GM12878 (cell line): ENCODE measurements around the gene ART3. TPM values are rescaled to one million over a fixed set of nuclear protein-coding genes. Genes with fewer than 3 reads are reported as not detected.
A peak's percentile ranks its signal among the peaks of the same experiment; 100 is the strongest.

ENCODE experiments used
- BCL3 ChIP-seq: IDR thresholded peaks from 2 replicates; pipeline ENCODE4 v1.6.1; 2011; ENCODE audit warnings: borderline replicate concordance, low read depth, mild to moderate bottlenecking, moderate library complexity, low read length; ENCODE audit not compliant: insufficient read depth, poor library complexity, severe bottlenecking
- BHLHE40 ChIP-seq, 2 experiments: fragments of 450-650 bp in 1 of 2; IDR thresholded peaks; 2 replicates each; pipeline ENCODE4 v1.6.1; 2011 to 2017; ENCODE audit warnings: low read depth in 2 of 2, borderline replicate concordance in 1 of 2, improper control_type of control experiment in 1 of 2, low read length in 1 of 2, mild to moderate bottlenecking in 1 of 2
- IKZF2 ChIP-seq, 2 experiments: fragments of 450-650 bp; IDR thresholded peaks; 2 replicates each; pipeline ENCODE4 v1.6.1; 2017; ENCODE audit warnings: mild to moderate bottlenecking in 2 of 2, moderate library complexity in 2 of 2
- IRF4 ChIP-seq: IDR thresholded peaks from 2 replicates; pipeline ENCODE4 v1.6.1; 2011; ENCODE audit warnings: low read depth, low read length
- JUND ChIP-seq: IDR thresholded peaks from 2 replicates; pipeline ENCODE4 v1.6.1; 2012; ENCODE audit warnings: low read depth, mild to moderate bottlenecking, low read length, improper control_type of control experiment, moderate library complexity
- LARP7 ChIP-seq: fragments of 450-650 bp; IDR thresholded peaks from 2 replicates; pipeline ENCODE4 v1.6.1; 2017; ENCODE audit warnings: mild to moderate bottlenecking
- MEF2A ChIP-seq: IDR thresholded peaks from 2 replicates; pipeline ENCODE4 v1.6.1; 2011; ENCODE audit warnings: low read depth, mild to moderate bottlenecking, low read length, moderate library complexity; ENCODE audit not compliant: insufficient read depth
- NBN ChIP-seq: fragments of 450-650 bp; IDR thresholded peaks from 2 replicates; pipeline ENCODE4 v1.6.1; 2016
- NR2F1 ChIP-seq: fragments of 450-650 bp; conservative IDR thresholded peaks from 2 replicates; pipeline ENCODE4 v1.6.1; 2017; ENCODE audit warnings: mild to moderate bottlenecking
- PKNOX1 ChIP-seq: fragments of 450-650 bp; IDR thresholded peaks from 2 replicates; pipeline ENCODE4 v1.6.1; 2016; ENCODE audit warnings: mild to moderate bottlenecking
- POU2F2 ChIP-seq: IDR thresholded peaks from 3 replicates; pipeline ENCODE4 v1.6.1; 2011; ENCODE audit warnings: low read depth, mild to moderate bottlenecking, low read length, borderline replicate concordance
- PRDM15 ChIP-seq: fragments of 450-650 bp; formaldehyde crosslinking; IDR thresholded peaks from 2 replicates; pipeline ENCODE4 v1.4.0; 2020; ENCODE audit warnings: mild to moderate bottlenecking, moderate library complexity
- RAD21 ChIP-seq: IDR thresholded peaks from 2 replicates; pipeline ENCODE4 v1.6.1; 2011; ENCODE audit warnings: mild to moderate bottlenecking, low read depth, low read length, moderate library complexity; ENCODE audit not compliant: insufficient read depth
- SMAD1 ChIP-seq: fragments of 450-650 bp; IDR thresholded peaks from 2 replicates; pipeline ENCODE4 v1.6.1; 2018; ENCODE audit warnings: mild to moderate bottlenecking, low read depth; ENCODE audit not compliant: partially characterized antibody
- SREBF1 ChIP-seq: IDR thresholded peaks from 2 replicates; pipeline ENCODE4 v1.6.1; 2012; ENCODE audit warnings: mild to moderate bottlenecking, low read length
- STAT3 ChIP-seq: IDR thresholded peaks from 2 replicates; pipeline ENCODE4 v1.6.1; 2011; ENCODE audit warnings: low read depth, low read length, improper control_type of control experiment
- TAF1 ChIP-seq: IDR thresholded peaks from 2 replicates; pipeline ENCODE4 v1.6.1; 2011; ENCODE audit warnings: mild to moderate bottlenecking, low read depth, low read length, borderline replicate concordance
- TCF3 ChIP-seq: IDR thresholded peaks from 2 replicates; pipeline ENCODE4 v1.6.1; 2012; ENCODE audit warnings: low read depth, mild to moderate bottlenecking, low read length, borderline replicate concordance; ENCODE audit not compliant: insufficient read depth
- ZSCAN29 ChIP-seq: fragments of 450-650 bp; IDR thresholded peaks from 2 replicates; pipeline ENCODE4 v1.6.1; 2017; ENCODE audit warnings: mild to moderate bottlenecking, moderate library complexity
- polyA plus RNA-seq, 11 experiments: library from polyadenylated mRNA; depleted of rRNA in 4 of 11; unstranded in 6 of 11; stranded (reverse) in 5 of 11; fragments of >200 nt; fragmentation: Nextera tagmentation in 4 of 11; fragmentation: Illumina TruSeq in 1 of 11; extraction: Ambion mirVana in 4 of 11; extraction: Trizol in 1 of 11; gene quantifications; 1 replicate in 1 of 11; 2 replicates in 10 of 11; pipeline versions ENCODE4 v1.2.1 to v1.2.3, GENCODE V29; 2011 to 2016; ENCODE audit warnings: inconsistent platforms in 2 of 11, missing spikeins in 2 of 11, low read depth in 1 of 11
- total RNA-seq, 4 experiments: library from RNA; depleted of rRNA in 3 of 4; stranded (reverse); fragments of >200 nt in 3 of 4; fragmentation: Illumina TruSeq in 1 of 4; extraction: Trizol in 1 of 4; gene quantifications; 2 replicates each; pipeline versions ENCODE4 v1.2.1 to v1.2.3, GENCODE V29; 2013 to 2021

Gene ART3
- total and polyA plus RNA-seq, 10 of the 15 experiments (the other 5 are each of a cell fraction or from before 2014, with no cell fraction given) = 0.18 to 0.50 (median 0.26) TPM; not detected in 6

- TF ChIP-seq NR2F1 (no peak), BHLHE40 (IDR thresholded peaks at IDR 0.05; ENCODE audit: borderline replicate concordance in 1 of 2, low read depth in 2 of 2, low read length in 1 of 2) (peak; percentile 18 to 21; a peak in 1 of 4 replicates), IKZF2 (IDR thresholded peaks at IDR 0.05) (peak; percentile 95 to 96), PKNOX1 (peak; percentile 62), POU2F2 (no peak), ZSCAN29 (no peak), RAD21 (0 out of 2 replicates have a peak, but pooled peaks have one; percentile 10), IRF4 (peak; percentile 91), SREBF1 (peak; percentile 31; the same call in 1 of the 2 replicates), TCF3 (0 out of 2 replicates have a peak, but pooled peaks have one; percentile 5), NBN (peak; percentile 63), SMAD1 (no peak), PRDM15 (CRISPR knock-in tag) (no peak), MEF2A (peak; percentile 53; the same call in 1 of the 2 replicates), TAF1 (no peak), JUND (peak; percentile 85), LARP7 (no peak), BCL3 (peak; percentile 71), STAT3 (peak; percentile 61; the same call in 1 of the 2 replicates)
Measured at GRCh38 chr4:76055016-76055415, 19.5 kb upstream of the ART3 start (continued).
